Activated CD4-positive, alpha-beta T cell treated with anti-CD3 and anti-CD28 coated beads, Interleukin-2, amount 50 U/mL, for 1 hour (primary cell): ENCODE data around the gene DLAT.
"Not testable (repeated sequence)": the region's sequence is repeated elsewhere in the genome, so short reads cannot be mapped to it uniquely, and the experiment has no call there.

ENCODE experiments used
- DNase-seq: peaks from one replicate; pipeline ENCODE4 v3.0.0-alpha.2; 2020

Gene DLAT

GRCh38 chr11:112024773-112025678, at the start of gene DLAT:
TSS of gene DLAT (plus strand) at chr11:112025408. CDS start at chr11:112025473, 65 bp downstream.
- DNase-seq, result peak; percentile 79

GRCh38 chr11:111976119-111976766, 49.0 kb upstream of the DLAT start:
- no peak for DNase-seq

GRCh38 chr11:111976767-111977145, 48.5 kb upstream of the DLAT start:
- DNase-seq, result no peak

GRCh38 chr11:111977146-111978027, 47.8 kb upstream of the DLAT start:
- DNase-seq, result peak; percentile 10

- no peak for DNase-seq
These were observed 47.0 kb upstream of the DLAT start for GRCh38 chr11:111978028-111978771.

- DNase-seq, result no peak
These were observed 45.1 kb upstream of the DLAT start for GRCh38 chr11:111980062-111980461.

- no peak for DNase-seq
These were observed 43.9 kb upstream of the DLAT start for GRCh38 chr11:111981270-111981669.

GRCh38 chr11:111982019-111982464, 43.2 kb upstream of the DLAT start:
- peak; percentile 53 for DNase-seq

- DNase-seq, result no peak
These were observed 42.5 kb upstream of the DLAT start for GRCh38 chr11:111982541-111983186.

- DNase-seq, result no peak
These were observed 41.8 kb upstream of the DLAT start for GRCh38 chr11:111983187-111983986.

GRCh38 chr11:111986589-111986988, 38.6 kb upstream of the DLAT start:
- no peak for DNase-seq

GRCh38 chr11:111990381-111990780, 34.8 kb upstream of the DLAT start:
- DNase-seq, result no peak

GRCh38 chr11:111992206-111992855, 32.9 kb upstream of the DLAT start:
- no peak for DNase-seq

- DNase-seq, result no peak
These were observed 29.1 kb upstream of the DLAT start for GRCh38 chr11:111996129-111996528.

- not testable (repeated sequence) for DNase-seq
These were observed 28.5 kb upstream of the DLAT start for GRCh38 chr11:111996669-111997068.

GRCh38 chr11:111999111-111999510, 26.1 kb upstream of the DLAT start:
- no peak for DNase-seq

- DNase-seq, result no peak
These were observed 24.5 kb upstream of the DLAT start for GRCh38 chr11:112000703-112001102.

GRCh38 chr11:112002491-112003216, 22.6 kb upstream of the DLAT start:
- no peak for DNase-seq

- peak; percentile 7 for DNase-seq
These were observed 20.8 kb upstream of the DLAT start for GRCh38 chr11:112004389-112004788.
